Muscle of arm (tissue), 12 donors: ENCODE results near the gene HPS1. TPM values are rescaled to one million over a fixed set of nuclear protein-coding genes. Genes with fewer than 3 reads are reported as not detected.
A peak's percentile ranks its signal among the peaks of the same experiment; 100 is the strongest.

Source experiments
- DNase-seq: peaks from one replicate; pipeline ENCODE4 v3.0.0-alpha.2; 2013
- polyA plus RNA-seq, 12 donors: library from polyadenylated mRNA; unstranded; fragments of 120-200 nt; gene quantifications; one replicate each; pipeline ENCODE4 v1.2.1, GENCODE V29; 2013; ENCODE audit not compliant: insufficient read length in 12 of 12

HPS1 gene
- polyA plus RNA-seq, 12 donors = 12.3 to 45.7 (median 16.0) TPM; not detected in 1

DNA sequence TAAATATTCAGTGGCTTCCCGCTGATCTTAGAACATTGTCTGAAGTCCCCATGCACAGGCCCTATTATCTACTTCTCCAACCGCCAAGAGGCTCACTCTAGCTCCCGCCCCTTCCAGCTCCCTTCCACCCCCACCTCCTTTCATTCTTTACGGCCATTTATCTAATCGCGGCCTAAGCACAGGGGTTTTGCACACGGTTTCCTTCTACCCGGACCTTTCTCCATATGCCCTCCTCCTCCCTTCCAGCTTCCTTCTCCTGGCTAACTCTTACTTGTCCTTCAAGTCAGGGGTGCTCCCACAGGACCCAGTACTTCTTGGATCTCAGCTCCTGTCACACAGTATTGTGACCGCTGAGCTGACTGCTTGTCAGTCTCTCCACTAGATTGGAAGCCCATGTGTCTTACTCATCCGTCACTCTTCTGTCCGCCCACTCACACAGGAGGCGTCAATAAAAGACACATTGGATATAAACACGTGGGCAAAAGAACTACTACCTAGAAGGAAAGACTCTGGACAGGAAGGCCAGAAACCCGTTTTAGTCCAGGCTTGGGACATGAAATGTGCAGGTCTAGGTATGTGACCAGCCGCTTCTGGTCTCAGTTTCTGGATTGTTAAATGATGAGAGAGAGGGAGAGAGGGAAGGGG, 20.2 kb upstream of the HPS1 start:
- DNase-seq = no peak

DNA sequence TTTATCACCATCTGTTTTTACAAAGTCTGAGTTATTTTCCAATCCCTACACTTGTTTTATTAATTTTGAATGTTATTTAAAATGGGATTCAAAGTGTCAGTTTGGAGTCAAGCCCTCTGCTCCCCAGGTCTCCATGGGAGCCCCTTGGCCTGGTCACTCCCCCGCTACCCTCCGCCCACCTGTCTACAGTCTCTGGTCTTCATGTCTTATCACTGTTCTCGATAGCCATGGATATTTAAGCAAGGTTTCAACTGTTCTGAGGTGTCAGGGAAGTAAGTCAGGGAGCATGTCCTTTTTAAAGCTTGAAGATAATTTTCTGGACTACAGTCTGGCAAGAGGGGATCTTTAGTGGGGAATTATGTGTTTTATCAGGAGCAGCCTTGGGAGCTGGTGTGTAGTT, 19.1 kb upstream of the HPS1 start:
- no peak for DNase-seq

DNA sequence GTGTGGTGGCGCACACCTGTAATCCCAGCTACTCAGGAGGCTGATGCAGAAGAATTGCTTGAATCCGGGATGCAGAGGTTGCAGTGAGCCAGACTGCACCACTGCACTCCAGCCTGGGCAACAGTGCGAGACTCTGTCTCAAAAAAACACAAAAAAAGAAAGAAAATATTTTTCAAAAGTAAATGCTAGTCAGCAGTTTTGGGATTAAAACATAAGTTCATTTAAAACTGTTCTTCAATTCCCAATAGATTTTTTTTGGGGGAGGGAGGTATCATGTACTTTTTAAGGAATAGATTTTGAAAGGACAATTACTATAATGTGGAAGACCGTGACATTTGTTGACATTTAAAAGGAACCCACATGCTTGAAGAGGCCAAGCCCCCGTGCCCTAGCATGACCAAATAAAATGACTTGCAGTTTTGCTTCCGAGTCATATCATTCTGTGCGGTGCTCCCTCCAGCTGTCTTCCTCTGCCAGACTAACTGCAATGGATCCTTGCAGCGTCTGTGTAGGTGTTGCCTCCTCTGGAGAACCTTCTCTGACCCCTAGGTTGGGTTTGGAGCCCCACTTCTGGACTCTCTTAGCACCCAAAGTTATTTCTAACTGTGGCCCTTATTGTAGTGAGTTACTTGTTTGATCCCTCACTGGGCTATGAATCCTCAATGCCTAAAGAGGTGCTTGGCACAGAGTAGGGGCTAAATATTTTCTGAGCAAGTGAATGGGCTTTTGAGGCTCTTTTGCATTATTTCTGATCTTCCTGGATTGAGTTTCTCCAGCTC, 17.4 kb upstream of the HPS1 start:
- DNase-seq = no peak

DNA sequence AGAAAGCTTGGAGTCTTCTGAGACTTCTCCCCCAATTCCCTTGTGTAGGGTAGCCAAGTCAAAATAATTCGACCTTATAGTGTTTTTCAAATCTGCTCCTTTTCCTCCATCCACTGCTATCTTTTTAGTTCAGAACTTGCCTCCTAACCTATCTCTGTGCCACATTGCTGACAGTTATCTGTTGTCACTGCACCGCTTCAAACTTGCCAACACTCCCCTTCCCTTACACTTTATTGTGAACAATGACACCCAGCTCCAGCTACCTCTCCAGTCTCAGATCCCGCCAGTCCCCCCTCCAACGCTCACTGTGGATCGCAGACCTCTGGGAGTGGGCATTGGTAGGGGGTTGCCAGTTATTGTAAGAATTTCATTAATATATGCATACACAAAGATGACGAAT, 16.3 kb upstream of the HPS1 start:
- no peak for DNase-seq

DNA sequence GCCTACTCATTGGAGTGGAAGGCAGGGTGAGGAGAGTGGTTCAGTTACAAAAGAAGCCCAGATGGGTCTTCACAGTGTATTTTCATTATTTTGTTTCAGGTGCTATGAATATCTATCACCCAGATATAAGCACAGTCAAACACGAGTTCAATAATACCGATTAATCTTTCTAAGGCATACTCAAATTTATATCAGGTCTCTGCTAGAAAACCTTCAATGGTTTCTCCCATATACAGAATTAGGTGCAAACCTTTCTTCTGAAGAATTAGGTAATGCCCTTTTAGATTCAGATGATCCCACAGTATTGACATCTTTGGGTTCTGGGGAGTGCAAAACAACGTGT, 14.7 kb upstream of the HPS1 start:
- no peak for DNase-seq

DNA sequence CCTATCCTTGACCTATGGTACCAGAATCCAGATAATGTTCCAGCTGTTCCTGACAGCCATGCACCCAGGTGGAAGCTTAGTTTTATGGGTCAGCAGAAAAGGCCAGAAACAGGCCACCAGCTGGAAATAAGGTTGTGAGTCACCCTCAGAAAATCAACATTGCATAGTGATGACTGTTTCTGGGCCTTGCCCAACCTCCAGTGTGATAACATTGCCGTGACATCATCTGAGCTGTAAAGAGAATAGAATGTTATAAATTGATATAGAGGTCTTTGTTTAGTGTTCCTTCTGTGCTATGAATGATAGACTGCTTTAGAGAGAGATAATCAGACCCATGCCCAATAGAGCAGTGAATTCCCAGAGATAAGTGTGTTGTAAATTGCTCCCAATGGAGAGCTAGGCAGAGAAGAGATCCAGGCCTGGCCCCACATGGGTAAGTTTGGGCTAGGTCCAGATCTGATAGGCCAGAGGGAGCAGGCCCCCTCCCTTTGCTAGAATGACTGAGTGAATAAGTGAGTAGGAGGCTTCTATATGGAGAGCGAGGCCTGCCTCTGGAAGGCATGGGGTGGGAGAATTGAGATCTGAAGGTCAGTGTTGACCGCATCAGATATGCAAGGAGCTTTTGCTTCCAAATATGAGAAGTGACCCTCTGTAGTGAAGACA, 14.2 kb upstream of the HPS1 start:
- DNase-seq = no peak

DNA sequence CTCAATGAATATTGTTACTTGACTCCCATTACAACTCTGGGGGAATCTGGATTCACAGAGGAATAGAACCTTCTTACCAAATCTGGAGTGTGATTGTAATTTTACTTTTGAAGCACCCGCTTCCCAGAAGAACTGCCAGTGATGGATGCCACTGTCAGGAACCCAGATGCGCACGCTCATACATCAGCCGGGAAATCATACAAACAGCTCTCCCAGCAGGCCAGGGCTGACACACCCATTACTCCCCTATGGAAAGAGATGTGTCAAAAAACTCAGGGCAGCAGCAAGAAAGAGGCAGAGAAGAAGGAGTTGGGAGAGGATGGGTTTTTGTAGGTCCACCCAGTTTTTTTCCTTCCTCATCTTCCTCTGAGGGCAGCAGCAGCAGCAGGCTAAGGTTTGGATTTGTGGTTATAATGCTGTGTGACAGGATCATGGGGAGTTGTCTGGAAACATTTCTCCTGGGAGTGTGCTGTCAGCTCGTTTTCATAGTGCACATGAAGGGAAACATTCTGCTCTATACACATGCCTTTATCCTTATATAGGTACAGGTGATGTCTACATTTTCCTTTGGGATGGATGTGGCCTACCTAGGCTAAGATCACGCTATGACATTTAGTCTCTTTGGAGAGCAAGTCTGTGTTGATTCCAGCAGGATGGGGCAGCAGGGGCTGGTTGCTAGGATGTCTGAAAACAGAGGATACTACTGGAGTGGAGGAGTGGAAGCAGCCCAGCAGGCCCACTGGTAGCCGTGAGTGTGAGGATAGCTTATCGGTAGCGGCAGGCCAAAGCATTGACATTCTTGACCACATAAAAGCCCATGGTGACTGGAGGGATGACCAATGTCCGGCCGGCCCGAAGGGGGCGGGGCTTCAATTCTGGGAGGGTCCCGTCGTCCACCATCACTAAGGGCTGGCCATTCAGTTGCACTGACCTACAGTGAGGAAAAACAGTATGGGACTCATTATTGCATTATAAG, 12.4 kb upstream of the HPS1 start:
- no peak for DNase-seq

DNA sequence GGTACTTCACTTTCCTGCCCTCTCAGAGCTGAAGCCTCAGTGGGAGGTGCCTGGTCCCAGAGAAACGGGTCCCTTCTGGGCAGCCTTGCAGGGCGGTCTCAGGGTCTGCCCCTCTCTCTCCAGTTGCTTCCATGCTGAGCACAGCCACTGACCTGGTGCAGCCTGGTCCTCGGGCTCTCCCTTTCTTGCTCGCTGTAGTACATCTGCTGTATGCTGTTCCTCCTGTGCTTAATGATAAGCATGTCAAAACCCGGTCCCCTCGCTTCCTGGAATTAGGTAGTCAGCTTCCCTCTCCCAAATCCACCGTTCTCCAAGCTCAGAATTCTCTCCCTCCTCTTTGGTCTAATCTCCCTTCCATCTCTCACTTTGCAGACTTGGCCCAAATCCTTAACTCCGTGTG, 11.0 kb upstream of the HPS1 start:
- DNase-seq = no peak

DNA sequence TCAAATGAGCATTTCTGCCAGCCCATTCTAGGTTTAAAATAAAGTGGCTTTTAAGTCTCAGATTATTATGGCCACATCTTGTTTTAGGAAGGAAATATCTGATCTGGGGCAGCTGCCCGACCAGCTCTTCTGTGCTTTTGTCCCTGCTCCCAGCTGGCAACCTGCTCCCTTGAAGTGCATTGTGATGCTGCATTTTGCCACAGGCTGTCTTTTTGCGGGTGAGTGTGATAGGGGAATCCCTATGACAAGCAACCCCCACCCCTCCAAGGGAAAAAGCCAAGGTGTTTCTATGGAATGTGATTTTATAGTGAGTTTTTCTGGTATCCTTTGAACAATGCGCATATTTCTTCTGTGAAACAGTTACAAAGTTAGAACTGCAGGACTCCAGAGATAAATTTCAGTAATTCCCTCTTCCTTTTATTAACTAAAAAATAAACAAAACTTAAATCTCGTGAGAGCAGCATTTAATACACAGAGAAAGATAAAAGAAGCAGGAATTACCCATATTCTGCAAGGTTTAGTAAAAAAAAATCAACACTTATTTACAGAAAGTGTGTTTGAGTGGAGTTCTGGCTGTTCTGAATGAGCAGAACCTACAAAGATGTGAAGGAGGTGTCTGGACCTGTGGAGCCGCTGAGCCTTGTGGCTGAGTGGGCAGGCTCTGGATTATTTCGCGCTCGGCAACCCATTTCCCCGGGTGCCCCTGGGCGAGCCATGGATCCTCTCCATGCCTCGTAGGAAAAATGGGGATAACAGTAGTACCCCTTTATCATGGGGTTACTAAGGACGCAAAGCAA, 10.1 kb upstream of the HPS1 start:
- DNase-seq = no peak

DNA sequence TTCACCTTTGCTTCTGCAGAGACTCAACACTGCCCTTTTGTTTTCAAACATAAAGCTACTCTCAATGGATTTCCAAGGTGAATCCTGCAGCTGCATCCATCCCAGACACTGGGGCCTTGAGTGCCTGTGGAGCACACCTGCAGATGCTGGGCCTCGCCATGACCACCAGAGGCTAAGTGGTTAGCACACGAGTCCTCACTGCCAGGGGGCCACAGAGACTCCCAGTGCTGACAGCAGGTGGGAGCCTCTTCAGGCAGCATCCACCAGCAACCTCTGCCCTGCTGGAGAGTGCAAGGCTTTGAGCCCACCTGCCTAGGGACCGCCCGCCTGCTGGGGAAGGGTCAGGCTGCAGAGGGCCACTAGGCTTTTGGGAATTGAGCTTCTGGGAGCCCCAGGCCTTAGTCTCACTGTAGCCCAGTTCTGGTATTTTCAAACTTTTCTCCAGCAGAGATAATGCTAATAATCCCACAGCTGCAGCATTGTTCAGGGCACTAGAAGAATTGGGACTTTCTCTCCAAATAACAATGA, 9.4 kb upstream of the HPS1 start:
- no peak for DNase-seq

DNA sequence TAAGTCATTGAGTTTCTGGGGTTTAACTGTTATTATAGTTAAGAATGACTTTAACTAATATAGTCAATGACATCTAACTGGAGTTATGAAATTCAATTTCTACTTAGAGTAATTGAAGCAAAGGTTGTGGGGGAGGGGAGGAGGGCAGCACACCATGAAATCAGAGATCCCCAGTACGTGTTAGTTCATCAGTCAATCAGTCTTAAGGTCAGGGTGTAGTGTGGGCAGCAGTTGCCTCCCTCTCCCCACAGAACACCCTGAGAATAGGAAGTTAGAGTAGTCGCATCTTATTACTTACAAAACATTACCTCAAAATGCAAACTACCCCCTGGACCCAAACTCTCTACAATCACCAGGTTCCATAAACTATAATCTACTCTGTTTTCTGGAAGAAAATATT, 7.0 kb upstream of the HPS1 start:
- DNase-seq = no peak

DNA sequence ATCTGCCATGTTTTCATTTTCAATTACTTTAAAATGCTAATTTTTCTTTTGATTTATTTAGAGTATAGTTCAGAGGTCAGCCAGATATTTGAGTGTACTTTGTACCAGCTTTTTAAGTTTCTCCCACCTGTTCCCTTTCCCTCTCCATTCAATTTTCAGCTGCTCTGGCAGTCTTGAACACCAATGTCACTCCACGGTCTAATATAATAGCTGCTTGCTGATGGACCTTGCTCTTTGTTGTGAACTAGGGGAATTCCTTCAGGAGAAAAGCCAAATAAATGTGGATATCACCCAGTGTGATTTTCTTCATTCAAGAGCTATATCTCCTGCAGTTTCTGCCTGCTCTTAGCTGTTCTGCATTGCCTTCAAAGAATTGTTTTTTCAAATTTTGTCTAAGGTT, 3.9 kb upstream of the HPS1 start:
- no peak for DNase-seq

DNA sequence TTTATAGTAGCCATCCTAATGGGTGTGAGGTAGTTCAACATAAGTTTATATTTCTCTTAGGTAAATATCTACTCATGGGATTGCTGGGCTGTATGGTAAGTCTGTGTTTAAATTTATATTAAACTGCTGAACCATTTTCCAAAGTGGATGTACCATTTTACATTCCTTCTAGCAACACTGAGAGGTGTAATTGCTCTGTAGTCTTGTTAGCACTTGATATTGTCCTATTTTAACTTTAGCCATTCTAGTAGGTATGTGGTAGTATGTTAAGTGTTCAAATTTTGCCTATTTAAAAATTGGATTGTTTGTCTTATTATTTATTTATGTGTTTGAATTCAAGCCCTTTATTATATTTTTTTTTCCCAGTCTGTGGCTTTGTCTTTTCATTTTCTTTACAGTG, 2.6 kb upstream of the HPS1 start:
- no peak for DNase-seq

DNA sequence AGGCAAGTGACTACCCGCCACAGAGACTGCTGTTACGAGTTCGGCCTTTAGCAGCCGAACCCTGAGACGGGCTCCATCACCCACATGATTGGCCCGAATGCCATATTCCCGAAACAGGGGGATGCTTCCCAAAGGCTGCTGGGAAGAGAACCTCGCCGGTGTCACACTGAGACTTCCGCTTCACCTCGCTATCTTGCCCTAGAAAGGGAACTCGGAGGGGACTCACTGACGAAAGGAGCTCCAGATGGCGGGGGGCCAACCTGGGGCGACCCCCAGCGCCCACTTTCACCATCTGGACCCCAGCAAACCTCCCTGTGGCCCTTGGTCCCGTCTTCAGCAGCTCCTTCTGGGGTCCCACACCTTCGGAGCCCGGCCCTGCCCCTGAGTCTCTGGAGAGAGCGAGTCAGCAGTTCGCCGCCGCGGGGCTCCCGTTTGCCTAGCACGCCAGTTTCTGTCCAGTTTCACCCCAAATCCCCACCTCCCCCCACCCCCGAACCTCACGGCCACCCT, 529 bp downstream of the HPS1 start:
- peak; percentile 35 for DNase-seq

DNA sequence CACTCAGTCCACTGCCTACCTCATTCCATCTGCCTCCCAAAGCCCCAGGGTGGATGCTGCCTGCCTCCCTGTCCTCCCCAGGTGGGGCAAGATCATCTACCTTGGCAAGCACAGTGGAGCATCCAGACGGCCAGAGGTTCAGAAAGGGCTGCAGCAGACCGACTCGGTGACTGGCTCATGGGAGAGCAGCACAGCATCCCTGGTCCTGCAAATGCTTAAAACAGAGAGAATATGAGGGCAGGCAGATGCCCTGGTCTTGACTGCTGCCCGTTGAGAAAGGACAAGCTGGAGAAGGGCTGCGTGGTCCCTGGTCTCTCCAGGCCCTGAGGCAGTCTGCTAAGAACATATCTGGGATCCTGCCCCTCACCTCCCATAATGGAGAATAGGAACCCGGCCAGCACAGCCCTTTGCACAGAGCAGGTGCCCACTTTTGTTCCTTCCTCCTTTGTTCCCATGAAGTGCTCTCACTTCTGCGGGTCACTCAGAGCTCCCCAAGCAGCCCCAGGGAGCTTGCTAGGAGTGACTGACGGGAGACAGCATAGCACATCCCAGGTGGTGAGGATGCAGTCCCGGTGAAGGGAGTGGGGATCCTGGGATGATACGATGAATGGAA, 1.4 kb downstream of the HPS1 start:
- no peak for DNase-seq

DNA sequence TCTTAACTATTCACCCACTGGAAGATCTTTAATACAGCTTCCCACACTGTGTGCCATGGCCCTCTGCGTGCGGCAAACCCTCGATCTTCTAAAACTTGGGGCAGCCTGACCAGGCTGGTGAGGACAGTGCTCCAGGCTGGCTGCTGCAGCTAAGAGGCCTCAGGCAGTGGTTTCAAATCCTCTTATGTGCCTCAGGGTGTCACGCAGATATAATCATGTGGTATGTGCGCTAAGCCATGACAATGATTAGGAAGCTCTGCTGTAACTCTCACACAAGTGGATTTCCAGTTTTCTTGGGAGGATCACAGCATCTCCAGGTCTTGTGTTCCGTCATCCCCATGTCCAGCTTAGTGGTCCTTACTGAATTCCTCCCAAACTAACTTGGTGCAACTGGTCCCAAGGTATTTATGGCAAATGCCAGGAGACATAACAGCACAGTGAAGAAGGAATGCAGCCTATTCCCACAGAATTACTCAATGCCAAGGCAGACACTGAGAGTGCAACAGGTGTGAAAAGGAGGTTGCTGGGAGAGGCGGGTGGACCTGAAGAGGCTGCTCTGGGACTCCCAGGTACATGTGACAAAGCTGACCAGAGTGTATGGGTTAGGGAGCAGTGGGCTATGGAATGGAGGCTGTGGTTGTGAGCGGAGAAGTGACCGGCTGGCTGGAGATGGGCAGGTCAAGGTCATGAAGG, 2.3 kb downstream of the HPS1 start:
- no peak for DNase-seq

DNA sequence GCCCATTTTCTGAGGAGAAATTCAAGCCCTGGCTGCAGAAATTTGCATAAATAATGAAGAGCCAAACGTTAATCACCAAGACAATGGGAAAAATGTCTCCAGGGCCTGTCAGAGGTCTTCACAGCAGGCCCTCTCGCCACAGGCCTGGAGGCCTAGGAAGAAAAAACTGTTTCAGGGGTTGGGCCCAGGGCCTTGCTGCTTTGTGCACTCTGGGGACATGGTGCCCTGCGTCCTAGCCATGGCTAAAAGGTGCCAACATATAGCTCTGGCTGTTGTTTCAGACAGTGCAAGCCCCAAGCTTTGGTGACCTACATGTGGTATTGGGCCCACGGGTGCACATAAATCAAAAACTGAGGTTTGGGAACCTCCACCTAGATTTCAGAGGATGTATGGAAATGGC, 8.0 kb downstream of the HPS1 start:
- DNase-seq = no peak

DNA sequence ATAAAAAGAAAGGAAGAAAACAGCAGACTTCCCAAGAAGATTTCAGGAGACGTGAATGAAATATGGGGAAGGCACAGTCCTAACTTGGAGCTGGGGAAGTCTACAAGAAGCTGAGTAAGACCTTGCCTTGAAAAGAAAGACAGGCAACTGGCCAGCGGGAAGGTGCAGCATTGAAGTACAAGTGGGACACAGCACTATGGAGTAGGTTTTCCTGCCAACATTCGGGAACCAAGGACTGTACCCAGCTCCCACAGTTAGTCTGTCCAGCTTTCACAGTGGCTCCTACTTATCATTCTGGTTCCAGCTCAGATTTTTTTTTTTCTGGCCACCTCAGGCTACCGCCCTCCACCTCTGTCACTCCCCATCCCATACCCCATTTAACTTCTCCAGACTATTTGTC, 10.0 kb downstream of the HPS1 start:
- DNase-seq = no peak

DNA sequence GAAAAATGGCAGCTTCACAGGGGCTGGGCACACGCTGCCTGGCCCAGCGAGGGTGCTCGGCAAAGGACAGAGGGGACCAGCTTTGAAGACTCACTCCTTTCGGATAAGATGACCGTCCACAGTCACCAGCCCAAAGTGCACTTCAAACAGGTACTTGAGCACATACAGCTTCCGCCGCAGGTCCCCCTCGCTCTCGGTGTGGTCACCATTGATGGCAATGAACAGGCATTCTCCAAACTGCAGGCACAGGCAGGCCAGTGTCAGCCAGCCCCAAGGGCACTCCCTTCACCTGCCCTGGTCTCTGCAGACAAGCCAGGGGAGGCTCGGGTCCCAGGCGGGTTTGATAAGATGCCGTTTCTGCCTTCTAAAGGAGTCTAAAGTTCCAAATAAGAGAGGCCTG, 11.6 kb downstream of the HPS1 start:
- no peak for DNase-seq
